Liver (tissue), 9 donors: Measurements from ENCODE around the gene INSC. TPM values are rescaled to one million over a fixed set of nuclear protein-coding genes. Genes with fewer than 3 reads are reported as not detected.

ENCODE experiments used
- DNase-seq: peaks from one replicate; pipeline ENCODE4 v3.0.0-alpha.2; 2017; ENCODE audit warnings: low spot score
- H3K27ac ChIP-seq, 2 donors: one replicate each; pipeline ENCODE4 v1.7.0; 2013; ENCODE audit warnings: inconsistent platforms in 2 of 2, low read length in 2 of 2, control low read depth in 1 of 2, low read depth in 1 of 2, mild to moderate bottlenecking in 1 of 2
- H3K27me3 ChIP-seq, 4 donors: one replicate each; pipeline versions ENCODE4 v1.6.1 to v1.7.0; 2013; ENCODE audit warnings: low read length in 3 of 4, inconsistent platforms in 1 of 4, mild to moderate bottlenecking in 1 of 4, moderate library complexity in 1 of 4; ENCODE audit not compliant: control insufficient read depth in 4 of 4, insufficient read depth in 4 of 4
- H3K36me3 ChIP-seq, 4 donors: one replicate each; pipeline versions ENCODE4 v1.6.1 to v1.7.0; 2013; ENCODE audit warnings: low read length in 3 of 4, mild to moderate bottlenecking in 3 of 4, low read depth in 1 of 4, moderate library complexity in 1 of 4; ENCODE audit not compliant: control insufficient read depth in 4 of 4, insufficient read depth in 3 of 4
- H3K4me1 ChIP-seq, 4 donors: one replicate each; pipeline versions ENCODE4 v1.6.1 to v1.7.0; 2013; ENCODE audit warnings: low read length in 3 of 4, mild to moderate bottlenecking in 3 of 4, moderate library complexity in 1 of 4; ENCODE audit not compliant: control insufficient read depth in 4 of 4, insufficient read depth in 4 of 4
- H3K4me3 ChIP-seq, 3 donors: one replicate each; pipeline versions ENCODE4 v1.6.1 to v1.7.0; 2013; ENCODE audit warnings: low read length in 3 of 3, control low read depth in 1 of 3, low read depth in 1 of 3, mild to moderate bottlenecking in 1 of 3
- H3K9ac ChIP-seq, 2 donors: one replicate each; pipeline ENCODE4 v1.7.0; 2013; ENCODE audit warnings: low read length in 2 of 2, mild to moderate bottlenecking in 2 of 2, moderate library complexity in 2 of 2, control low read depth in 1 of 2, low read depth in 1 of 2
- H3K9me3 ChIP-seq, 4 donors: one replicate each; pipeline versions ENCODE4 v1.6.1 to v1.7.0; 2013; ENCODE audit warnings: low read length in 3 of 4; ENCODE audit not compliant: control insufficient read depth in 4 of 4
- ATF3 ChIP-seq: IDR thresholded peaks from 2 replicates; pipeline ENCODE4 v1.6.1; 2016; ENCODE audit warnings: antibody characterized with exemption
- CTCF ChIP-seq: fragments of 150-350 bp; IDR thresholded peaks from 2 replicates; pipeline ENCODE4 v1.5.1; 2017; ENCODE audit warnings: improper control_type of control experiment, low read depth, low read length; ENCODE audit not compliant: missing input control
- EGR1 ChIP-seq, 2 donors: IDR thresholded peaks; 2 replicates each; pipeline ENCODE4 v1.6.1; 2016 to 2018; ENCODE audit warnings: antibody characterized with exemption in 2 of 2, low read depth in 2 of 2
- FOXA1 ChIP-seq: IDR thresholded peaks from 2 replicates; pipeline ENCODE4 v1.6.1; 2016; ENCODE audit warnings: antibody characterized with exemption
- FOXA2 ChIP-seq: IDR thresholded peaks from 2 replicates; pipeline ENCODE4 v1.6.1; 2016; ENCODE audit warnings: antibody characterized with exemption
- GABPA ChIP-seq, 2 donors: IDR thresholded peaks in 1 of 2; conservative IDR thresholded peaks in 1 of 2; 2 replicates each; pipeline ENCODE4 v1.6.1; 2016; ENCODE audit warnings: antibody characterized with exemption in 2 of 2, mild to moderate bottlenecking in 1 of 2, moderate library complexity in 1 of 2
- HNF4A ChIP-seq, 2 donors: conservative IDR thresholded peaks; 2 replicates each; pipeline ENCODE4 v1.6.1; 2016; ENCODE audit warnings: antibody characterized with exemption in 2 of 2, mild to moderate bottlenecking in 2 of 2
- HNF4G ChIP-seq: IDR thresholded peaks from 2 replicates; pipeline ENCODE4 v1.6.1; 2016; ENCODE audit warnings: antibody characterized with exemption
- RAD21 ChIP-seq, 2 donors: IDR thresholded peaks; 2 replicates each; pipeline ENCODE4 v1.6.1; 2016; ENCODE audit warnings: antibody characterized with exemption in 2 of 2, mild to moderate bottlenecking in 2 of 2
- REST ChIP-seq: IDR thresholded peaks from 2 replicates; pipeline ENCODE4 v1.6.1; 2016; ENCODE audit warnings: antibody characterized with exemption, mild to moderate bottlenecking
- RXRA ChIP-seq, 2 donors: IDR thresholded peaks; 2 replicates each; pipeline ENCODE4 v1.6.1; 2017 to 2018; ENCODE audit warnings: antibody characterized with exemption in 2 of 2, mild to moderate bottlenecking in 1 of 2
- TAF1 ChIP-seq: conservative IDR thresholded peaks from 2 replicates; pipeline ENCODE4 v1.6.1; 2016; ENCODE audit warnings: antibody characterized with exemption, mild to moderate bottlenecking
- YY1 ChIP-seq: IDR thresholded peaks from 2 replicates; pipeline ENCODE4 v1.6.1; 2016; ENCODE audit warnings: antibody characterized with exemption, mild to moderate bottlenecking
- ZBTB33 ChIP-seq: IDR thresholded peaks from 2 replicates; pipeline ENCODE4 v1.6.1; 2016; ENCODE audit warnings: antibody characterized with exemption
- WGBS: extraction: QIAGEN DNeasy Blood & Tissue Kit; methylation state at CpG from one replicate; pipeline ENCODE4 v1.1.7; 2013; 5-methylcytosine and 5-hydroxymethylcytosine counted together
- polyA plus RNA-seq, 2 donors: library from polyadenylated mRNA; stranded (reverse) in 1 of 2; unstranded in 1 of 2; fragments of 200-250 nt in 1 of 2; fragments of >200 nt in 1 of 2; fragmentation: Nextera tagmentation in 1 of 2; extraction: Ambion mirVana in 1 of 2; gene quantifications; one replicate each; pipeline versions ENCODE4 v1.2.1 to v1.2.3, GENCODE V29; 2013 to 2015
- total RNA-seq, 2 donors: library from RNA; depleted of rRNA; stranded (reverse); fragments of >200 nt; gene quantifications; one replicate each; pipeline ENCODE4 v1.2.3, GENCODE V29; 2014
- donor health status: healthy.
- donor health status: healthy.
- donor health status: healthy.
- donor health status: healthy.
- donor health status: healthy.

Gene INSC
- total and polyA plus RNA-seq, 4 donors: 0.02 to 0.25 (median 0.12) TPM

GRCh38 chr11:15227011-15227410 lies 112.3 kb downstream of the INSC start (continued):
- no peak for TF ChIP-seq REST

GRCh38 chr11:15228331-15228849 lies 113.7 kb downstream of the INSC start:
- Histone ChIP-seq H3K36me3 (no peaks in the 10 kb centered on the region), H3K4me3 (no peak overlapping the region), H3K27ac (no peak overlapping the region), H3K27me3 (no peaks in the 10 kb centered on the region), H3K4me1 (no peaks in the 10 kb centered on the region), H3K9me3 (no peaks in the 10 kb centered on the region), H3K9ac (no peak overlapping the region)
- TF ChIP-seq CTCF (no peak), FOXA2 (no peak), EGR1 (IDR thresholded peaks at IDR 0.05; ENCODE audit: low read depth in 2 of 2) (no peak), RAD21 (IDR thresholded peaks at IDR 0.05) (no peak), HNF4G (no peak), GABPA (IDR thresholded peaks at IDR 0.05 in 1 of 2, conservative IDR thresholded peaks at IDR 0.05 in 1 of 2) (no peak), RXRA (IDR thresholded peaks at IDR 0.05) (no peak), HNF4A (conservative IDR thresholded peaks at IDR 0.05) (no peak), ATF3 (no peak), ZBTB33 (no peak)
- 81% methylated on average over 8 of the region's 8 CpGs for WGBS
- DNase-seq: no peak

- DNase-seq: no peak
- TF ChIP-seq GABPA (IDR thresholded peaks at IDR 0.05 in 1 of 2, conservative IDR thresholded peaks at IDR 0.05 in 1 of 2): no peak
- TF ChIP-seq ZBTB33: no peak
- no peak for TF ChIP-seq HNF4A (conservative IDR thresholded peaks at IDR 0.05)
- TF ChIP-seq FOXA1: no peak
- TF ChIP-seq YY1: no peak
- TF ChIP-seq RAD21 (IDR thresholded peaks at IDR 0.05): no peak
- TF ChIP-seq TAF1: no peak
- no peak for TF ChIP-seq ATF3
- Histone ChIP-seq H3K9me3 (no peaks in the 10 kb centered on the region), H3K27ac (no peak overlapping the region), H3K4me1 (no peaks in the 10 kb centered on the region), H3K36me3 (no peaks in the 10 kb centered on the region), H3K27me3 (no peaks in the 10 kb centered on the region), H3K4me3 (no peak overlapping the region), H3K9ac (no peak overlapping the region)
- WGBS: 0% methylated on average over 2 of the region's 2 CpGs
Observed at GRCh38 chr11:15229069-15229468, 114.3 kb downstream of the INSC start.
